HPDE6-E6E7 (cell line): ENCODE results near the gene TUNAR.

Experiments used
- DNase-seq: peaks from one replicate; pipeline ENCODE4 v3.0.0; 2011; ENCODE audit warnings: missing footprints; ENCODE audit errors: extremely low spot score

Gene TUNAR

DNA sequence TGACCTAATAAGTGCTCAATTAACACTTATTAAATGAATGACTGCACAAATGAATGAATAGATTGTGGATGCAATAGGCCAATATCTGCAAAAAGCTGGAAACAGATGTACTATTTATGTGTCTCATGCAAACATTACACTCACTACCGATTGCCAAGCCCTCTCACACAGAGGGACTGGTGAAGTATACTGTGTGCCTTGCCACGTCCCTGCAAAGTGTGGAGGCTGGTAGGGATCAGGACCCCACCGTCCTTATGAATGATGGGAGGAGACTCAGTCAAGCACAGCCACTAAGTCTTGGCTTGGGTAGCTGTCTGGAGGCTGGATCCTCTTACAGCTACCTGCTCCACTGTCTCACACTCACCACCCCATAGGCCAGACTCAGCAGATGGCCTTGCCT, 3.9 kb upstream of the TUNAR start:
- DNase-seq, result no peak

GRCh38 chr14:95875831-95876760, 536 bp upstream of the TUNAR start:
- no peak for DNase-seq

GRCh38 chr14:95877633-95878032, 1.0 kb downstream of the TUNAR start:
- DNase-seq, result no peak

DNA sequence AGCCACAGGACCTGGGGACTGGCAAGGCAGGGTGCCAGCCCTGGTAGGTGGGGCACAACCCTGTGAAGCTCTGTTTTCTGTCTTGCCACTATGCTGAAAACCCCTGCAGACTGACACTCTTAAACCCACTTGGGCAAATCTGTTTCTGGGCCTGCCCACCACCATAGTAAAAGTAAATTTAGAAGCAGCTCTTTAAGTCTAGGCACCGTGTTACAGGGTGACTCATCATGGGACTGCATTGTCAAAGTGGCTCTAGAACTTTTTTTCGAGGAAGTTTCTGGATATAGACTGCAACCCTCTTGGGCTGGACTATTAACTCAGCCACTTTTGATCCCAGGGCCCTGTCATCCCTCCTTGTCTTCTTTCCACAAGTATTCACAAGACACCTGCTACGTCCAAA, 7.7 kb downstream of the TUNAR start:
- DNase-seq, result no peak

DNA sequence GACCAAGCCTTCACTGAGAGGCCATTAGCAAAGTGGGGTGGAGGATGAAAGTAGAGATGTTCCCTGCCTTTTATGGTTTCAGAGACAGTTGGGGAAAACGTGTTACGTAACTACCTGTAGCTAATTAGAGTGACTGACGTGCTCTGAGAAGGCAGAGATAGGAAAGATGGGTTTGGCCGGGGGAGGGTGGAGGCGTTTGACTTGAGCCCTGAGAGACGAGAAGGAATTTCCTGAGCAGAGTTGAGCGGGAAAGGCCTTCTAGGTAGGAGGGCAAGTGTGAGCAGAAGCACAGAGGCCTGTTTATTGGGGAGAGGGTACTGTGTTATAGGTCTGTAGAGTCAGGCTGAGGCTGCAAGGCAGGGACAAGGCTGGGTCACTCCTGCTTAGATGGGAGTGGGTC, 8.6 kb downstream of the TUNAR start:
- no peak for DNase-seq

DNA sequence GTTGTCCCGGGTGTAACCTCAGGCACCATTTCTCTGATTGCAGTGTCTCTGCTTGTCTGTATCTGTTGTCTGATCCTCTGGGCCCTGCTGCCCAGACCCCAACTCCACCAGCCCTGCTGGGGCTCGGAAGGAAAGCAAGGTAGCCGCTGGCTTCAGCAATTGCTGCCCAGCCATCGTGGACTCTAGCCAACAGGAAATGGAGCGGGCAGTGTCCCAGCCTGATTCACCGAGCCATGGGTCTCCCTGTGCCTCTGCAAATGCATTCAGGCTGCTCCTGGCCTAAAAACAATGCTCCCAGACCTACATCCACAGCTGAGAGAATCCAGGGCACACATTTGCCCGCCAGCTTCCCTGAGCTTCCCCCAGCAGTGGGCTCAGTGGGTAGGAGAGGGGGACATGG, 9.2 kb downstream of the TUNAR start:
- no peak for DNase-seq

GRCh38 chr14:95886366-95887056, 9.9 kb downstream of the TUNAR start:
- no peak for DNase-seq

- DNase-seq, result no peak
Observed at GRCh38 chr14:95887351-95887750, 10.7 kb downstream of the TUNAR start.

DNA sequence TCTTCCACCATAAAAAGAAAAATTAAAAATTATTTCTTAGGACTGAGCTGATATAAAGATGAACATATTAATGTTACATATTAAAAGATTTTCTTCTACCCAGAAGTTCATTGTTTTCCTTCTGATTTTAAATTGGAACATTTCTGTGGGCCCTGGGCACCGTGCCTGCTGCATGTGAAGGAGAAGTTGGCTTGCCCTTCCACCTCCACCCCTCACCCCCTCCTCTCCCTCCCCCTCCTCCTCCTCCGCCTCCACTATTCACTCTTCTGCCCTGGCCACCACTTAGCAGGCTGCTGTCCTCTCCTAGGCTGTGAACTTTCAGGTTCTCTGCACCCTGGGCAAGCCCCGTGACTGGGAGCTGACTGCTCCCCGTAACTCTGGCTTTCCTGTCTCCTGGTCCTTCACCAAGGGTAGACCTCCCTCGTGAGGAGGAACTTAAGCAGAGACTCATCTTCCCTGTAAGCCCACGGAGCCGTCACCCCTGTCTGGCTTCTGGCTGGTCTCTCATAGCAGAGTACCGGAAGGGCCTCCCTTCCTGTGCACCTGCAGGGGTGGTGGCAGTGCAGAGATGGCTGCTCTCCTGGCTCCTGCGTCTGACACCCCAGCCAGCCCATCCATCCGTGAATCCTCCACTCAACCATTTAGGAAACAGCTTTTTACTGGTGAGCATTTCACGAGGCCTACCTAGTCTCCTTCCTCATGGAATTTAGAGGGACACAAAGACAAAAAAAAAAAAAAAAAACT, 12.8 kb downstream of the TUNAR start:
- no peak for DNase-seq

GRCh38 chr14:95891742-95892141, 15.1 kb downstream of the TUNAR start:
- DNase-seq, result no peak

GRCh38 chr14:95892142-95892541, 15.5 kb downstream of the TUNAR start:
- no peak for DNase-seq

- no peak for DNase-seq
Observed at GRCh38 chr14:95895720-95896119, 19.1 kb downstream of the TUNAR start.

GRCh38 chr14:95896498-95897135, 20.0 kb downstream of the TUNAR start:
- DNase-seq, result no peak

DNA sequence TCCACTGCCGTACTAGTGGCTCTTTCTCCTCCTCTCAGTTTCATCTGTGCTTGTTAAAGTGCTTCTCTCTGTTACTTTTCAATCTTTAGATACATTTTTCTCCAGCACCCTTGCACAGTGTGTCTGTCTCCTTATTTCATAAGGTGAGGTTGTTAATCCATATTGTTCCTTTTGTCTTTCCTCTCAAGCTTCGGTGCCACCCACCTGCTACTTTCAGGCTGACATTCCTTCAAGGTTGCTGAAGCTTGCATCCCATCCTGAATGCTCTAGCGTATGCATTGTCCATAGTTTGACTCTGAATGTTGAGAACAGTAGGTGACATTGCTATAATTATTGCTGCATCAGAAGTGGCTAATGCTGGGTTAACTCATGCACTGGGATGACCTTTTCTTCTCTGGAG, 20.6 kb downstream of the TUNAR start:
- no peak for DNase-seq

DNA sequence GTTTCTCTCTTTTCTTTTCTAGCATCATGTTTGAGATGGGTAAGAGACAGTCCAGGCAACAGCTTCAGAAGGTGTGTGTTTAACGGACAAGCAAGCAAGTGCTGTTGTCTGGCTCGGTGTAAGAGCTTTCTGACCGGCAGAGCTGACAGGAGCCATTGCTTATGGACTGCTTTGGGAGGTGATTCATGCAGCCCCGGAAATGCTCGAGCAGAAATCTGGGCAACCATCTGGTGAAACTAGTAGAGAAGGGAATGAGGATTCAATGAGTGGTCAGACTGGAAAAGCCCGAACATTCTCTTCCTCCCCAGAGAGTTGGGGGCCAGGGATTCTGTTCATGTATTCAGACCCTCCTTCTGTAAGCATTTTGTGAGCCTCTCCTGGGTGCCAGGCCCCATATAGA, 24.4 kb downstream of the TUNAR start:
- DNase-seq, result no peak

GRCh38 chr14:95902273-95902826, 25.7 kb downstream of the TUNAR start:
- DNase-seq, result no peak

- DNase-seq, result no peak
Observed at GRCh38 chr14:95903165-95903564, 26.5 kb downstream of the TUNAR start.

DNA sequence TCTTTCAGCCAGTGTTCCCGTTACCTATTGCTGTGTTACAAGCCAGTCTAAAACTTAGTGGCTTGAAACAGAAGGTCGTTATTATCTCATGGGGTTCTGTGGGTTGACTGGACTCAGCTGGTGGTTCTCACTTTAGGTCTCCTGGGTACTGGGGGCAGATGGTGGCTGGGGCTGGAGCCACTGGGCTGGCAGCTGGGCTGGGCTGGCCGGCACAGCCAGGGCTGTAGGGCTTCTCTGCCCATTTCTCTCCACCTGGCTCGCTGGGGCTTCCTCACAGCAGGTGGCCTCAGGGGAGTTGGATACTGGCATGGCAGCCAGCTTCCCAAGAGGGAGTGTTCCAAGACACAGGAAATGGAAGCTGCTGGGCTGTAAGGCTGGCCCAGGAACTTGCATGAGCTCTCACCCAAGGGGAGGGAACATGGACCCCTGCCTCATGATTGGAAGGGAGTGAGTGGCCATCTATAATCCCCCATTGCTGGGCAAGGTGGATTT, 27.0 kb downstream of the TUNAR start:
- DNase-seq, result no peak

- DNase-seq, result no peak
Observed at GRCh38 chr14:95906591-95906990, 30.0 kb downstream of the TUNAR start.

- DNase-seq, result no peak
Observed at GRCh38 chr14:95910628-95911027, 34.0 kb downstream of the TUNAR start.

GRCh38 chr14:95911456-95911855, 34.8 kb downstream of the TUNAR start:
- no peak for DNase-seq
